Smooth muscle cell of the brain vasculature (primary cell): ENCODE measurements around the gene MRPS34.

Experiments used
- DNase-seq: peaks from one replicate; pipeline ENCODE4 v3.0.0-alpha.2; 2012; ENCODE audit warnings: low read depth, low spot score

Gene MRPS34

GRCh38 chr16:1771188-1771863 is 1.6 kb downstream of the MRPS34 start, which contains the start of gene NME3:
TSS of gene NME3 (minus strand) at chr16:1771543. CDS start at chr16:1771534, 9 bp downstream.
- DNase-seq = no peak

GRCh38 chr16:1770328-1771187 is 2.4 kb downstream of the MRPS34 start:
- DNase-seq = no peak

- no peak for DNase-seq
Observed at GRCh38 chr16:1769402-1770300, 3.3 kb downstream of the MRPS34 start.

- DNase-seq = no peak
Observed at GRCh38 chr16:1768767-1769401, 4.0 kb downstream of the MRPS34 start.

GRCh38 chr16:1768061-1768766 is 4.7 kb downstream of the MRPS34 start:
- no peak for DNase-seq

GRCh38 chr16:1767116-1767994 is 5.6 kb downstream of the MRPS34 start:
- no peak for DNase-seq

- DNase-seq = no peak
Observed at GRCh38 chr16:1766701-1767100, 6.2 kb downstream of the MRPS34 start.

GRCh38 chr16:1766231-1766630 is 6.7 kb downstream of the MRPS34 start:
- no peak for DNase-seq

GRCh38 chr16:1765826-1766225 is 7.1 kb downstream of the MRPS34 start:
- no peak for DNase-seq

GRCh38 chr16:1764971-1765370 is 8.0 kb downstream of the MRPS34 start:
- DNase-seq = no peak

GRCh38 chr16:1763521-1764511 is 9.1 kb downstream of the MRPS34 start:
- DNase-seq = no peak

- no peak for DNase-seq
Observed at GRCh38 chr16:1762879-1763520, 9.9 kb downstream of the MRPS34 start.

- DNase-seq = no peak
Observed at GRCh38 chr16:1762196-1762878, 10.6 kb downstream of the MRPS34 start.

GRCh38 chr16:1761751-1762150 is 11.2 kb downstream of the MRPS34 start:
- no peak for DNase-seq

GRCh38 chr16:1760911-1761310 is 12.0 kb downstream of the MRPS34 start:
- no peak for DNase-seq

- no peak for DNase-seq
Observed at GRCh38 chr16:1759511-1759910, 13.4 kb downstream of the MRPS34 start.

GRCh38 chr16:1758923-1759322 is 14.0 kb downstream of the MRPS34 start:
- DNase-seq = no peak
